NCI-H2196 (cell line): Measurements from ENCODE around the gene CDC42BPB.

ENCODE experiments used
- DNase-seq: peaks from one replicate; lab custom pipeline; 2025; ENCODE audit not compliant: unreplicated experiment; lab: John Stamatoyannopoulos, UW

CDC42BPB gene

GRCh38 chr14:103001226-103001625 is 56.1 kb downstream of the CDC42BPB start:
- DNase-seq = no peak

- DNase-seq = no peak
These were observed 56.9 kb downstream of the CDC42BPB start for GRCh38 chr14:103000291-103000921.

- DNase-seq = no peak
These were observed 58.0 kb downstream of the CDC42BPB start for GRCh38 chr14:102999227-102999895.

GRCh38 chr14:102998393-102998792 is 59.0 kb downstream of the CDC42BPB start:
- no peak for DNase-seq

GRCh38 chr14:102996941-102997340 is 60.4 kb downstream of the CDC42BPB start:
- no peak for DNase-seq

GRCh38 chr14:102994689-102995088 is 62.7 kb downstream of the CDC42BPB start:
- no peak for DNase-seq

- DNase-seq = no peak
These were observed 63.8 kb downstream of the CDC42BPB start for GRCh38 chr14:102993523-102993922.

- no peak for DNase-seq
These were observed 66.0 kb downstream of the CDC42BPB start for GRCh38 chr14:102991376-102991775.

GRCh38 chr14:102988054-102988453 is 69.3 kb downstream of the CDC42BPB start:
- no peak for DNase-seq

- DNase-seq = no peak
These were observed 70.4 kb downstream of the CDC42BPB start for GRCh38 chr14:102986810-102987579.

- no peak for DNase-seq
These were observed 71.7 kb downstream of the CDC42BPB start for GRCh38 chr14:102985665-102986064.

- no peak for DNase-seq
These were observed 72.8 kb downstream of the CDC42BPB start for GRCh38 chr14:102984336-102985102.

GRCh38 chr14:102983496-102983895 is 73.9 kb downstream of the CDC42BPB start:
- no peak for DNase-seq

GRCh38 chr14:102982852-102983470 is 74.4 kb downstream of the CDC42BPB start:
- DNase-seq = no peak

GRCh38 chr14:102980409-102980810 is 76.9 kb downstream of the CDC42BPB start:
- no peak for DNase-seq

GRCh38 chr14:102979406-102979805 is 77.9 kb downstream of the CDC42BPB start:
- DNase-seq = no peak

GRCh38 chr14:102977475-102977874 is 79.9 kb downstream of the CDC42BPB start:
- no peak for DNase-seq

- DNase-seq = no peak
These were observed 81.7 kb downstream of the CDC42BPB start for GRCh38 chr14:102975662-102976061.

- DNase-seq = no peak
These were observed 83.6 kb downstream of the CDC42BPB start for GRCh38 chr14:102973706-102974285.

- DNase-seq = no peak
These were observed 85.3 kb downstream of the CDC42BPB start for GRCh38 chr14:102971836-102972606.
